ENCODE data around the gene MEGF10.

Gene MEGF10

DNA sequence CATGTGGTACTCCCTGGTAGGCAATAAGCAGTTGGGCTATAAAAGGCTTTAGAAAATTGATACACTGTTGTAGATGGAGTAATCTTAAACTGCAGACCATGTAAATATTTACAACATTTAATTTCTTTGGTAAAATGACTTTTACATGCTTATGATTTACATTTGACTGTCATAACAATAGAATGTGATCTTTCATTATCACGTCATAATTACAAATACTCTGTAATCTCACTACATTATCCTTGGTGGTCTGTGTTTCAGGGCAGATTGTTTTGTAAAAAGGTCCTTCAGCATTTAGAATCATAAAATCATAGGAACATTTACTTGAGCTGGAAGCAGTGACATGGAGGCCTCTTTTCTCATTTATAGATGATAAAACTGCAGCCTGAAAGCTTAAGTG lies 153.6 kb downstream of the MEGF10 start:
- H3K36me3 Mint-ChIP-seq (ENCODE audit: low read depth), result no peaks in the 10 kb centered on the region
- no peak overlapping the region for H3K4me3 Mint-ChIP-seq
- TF ChIP-seq, protein P1, sequence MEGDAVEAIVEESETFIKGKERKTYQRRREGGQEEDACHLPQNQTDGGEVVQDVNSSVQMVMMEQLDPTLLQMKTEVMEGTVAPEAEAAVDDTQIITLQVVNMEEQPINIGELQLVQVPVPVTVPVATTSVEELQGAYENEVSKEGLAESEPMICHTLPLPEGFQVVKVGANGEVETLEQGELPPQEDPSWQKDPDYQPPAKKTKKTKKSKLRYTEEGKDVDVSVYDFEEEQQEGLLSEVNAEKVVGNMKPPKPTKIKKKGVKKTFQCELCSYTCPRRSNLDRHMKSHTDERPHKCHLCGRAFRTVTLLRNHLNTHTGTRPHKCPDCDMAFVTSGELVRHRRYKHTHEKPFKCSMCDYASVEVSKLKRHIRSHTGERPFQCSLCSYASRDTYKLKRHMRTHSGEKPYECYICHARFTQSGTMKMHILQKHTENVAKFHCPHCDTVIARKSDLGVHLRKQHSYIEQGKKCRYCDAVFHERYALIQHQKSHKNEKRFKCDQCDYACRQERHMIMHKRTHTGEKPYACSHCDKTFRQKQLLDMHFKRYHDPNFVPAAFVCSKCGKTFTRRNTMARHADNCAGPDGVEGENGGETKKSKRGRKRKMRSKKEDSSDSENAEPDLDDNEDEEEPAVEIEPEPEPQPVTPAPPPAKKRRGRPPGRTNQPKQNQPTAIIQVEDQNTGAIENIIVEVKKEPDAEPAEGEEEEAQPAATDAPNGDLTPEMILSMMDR (IDR thresholded peaks at IDR 0.05; ENCODE audit: unreplicated experiment in 3 of 3), result no peak
- H3K27me3 Mint-ChIP-seq (ENCODE audit: low read depth), result no peaks in the 10 kb centered on the region
- H3K4me1 Mint-ChIP-seq, result peaks cover 33% of the 10 kb centered on the region
- no peak overlapping the region for H3K27ac Mint-ChIP-seq
- no peaks in the 10 kb centered on the region for H3K9me3 Mint-ChIP-seq

DNA sequence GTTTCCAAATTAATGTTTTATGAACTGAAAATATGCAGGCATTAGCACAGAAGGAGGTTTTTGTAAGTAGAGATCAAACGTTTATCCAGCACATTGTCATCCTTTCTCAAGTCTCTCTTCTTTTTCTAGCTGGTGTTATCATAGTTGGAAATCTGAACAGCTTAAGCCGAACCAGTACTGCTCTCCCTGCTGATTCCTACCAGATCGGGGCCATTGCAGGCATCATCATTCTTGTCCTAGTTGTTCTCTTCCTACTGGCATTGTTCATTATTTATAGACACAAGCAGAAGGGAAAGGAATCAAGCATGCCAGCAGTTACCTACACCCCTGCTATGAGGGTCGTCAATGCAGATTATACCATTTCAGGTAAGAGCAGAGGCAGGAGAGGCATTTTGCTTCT lies 154.7 kb downstream of the MEGF10 start:
- H3K4me1 Mint-ChIP-seq, result peaks cover 24% of the 10 kb centered on the region
- no peak overlapping the region for H3K27ac Mint-ChIP-seq

DNA sequence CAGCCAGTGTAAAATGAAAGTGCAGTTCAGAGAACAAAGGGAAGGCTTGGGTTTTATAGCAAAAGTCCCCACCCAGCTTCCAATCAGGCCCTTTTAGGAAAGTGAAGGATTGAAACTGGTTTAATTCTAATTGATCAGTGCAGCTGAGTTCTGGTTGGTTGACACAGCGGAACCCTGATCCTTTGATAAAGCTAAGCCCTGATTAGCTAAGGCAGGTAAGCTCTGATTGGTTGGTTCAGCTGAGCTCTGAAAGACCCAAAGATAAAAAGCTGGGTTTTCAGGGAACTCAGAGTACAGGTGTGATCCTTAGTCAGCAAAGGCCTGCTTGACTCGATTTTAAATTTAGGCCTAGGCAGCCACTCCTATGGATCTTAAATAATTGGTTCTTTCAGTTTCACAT lies 156.0 kb downstream of the MEGF10 start:
- Mint-ChIP-seq H3K4me1 (peaks cover 14% of the 10 kb centered on the region), H3K27ac (no peak overlapping the region), H3K27me3 (ENCODE audit: low read depth) (no peaks in the 10 kb centered on the region), H3K9me3 (no peaks in the 10 kb centered on the region), H3K36me3 (ENCODE audit: low read depth) (no peaks in the 10 kb centered on the region), H3K4me3 (no peak overlapping the region)
- TF ChIP-seq, protein P1 (IDR thresholded peaks at IDR 0.05; ENCODE audit: unreplicated experiment in 3 of 3), result no peak

More for the DNA sequence above, 154.7 kb downstream of the MEGF10 start:
- H3K27me3 Mint-ChIP-seq (ENCODE audit: low read depth), result no peaks in the 10 kb centered on the region
- TF ChIP-seq, protein P1 (IDR thresholded peaks at IDR 0.05; ENCODE audit: unreplicated experiment in 3 of 3), result no peak
- no peaks in the 10 kb centered on the region for H3K36me3 Mint-ChIP-seq (ENCODE audit: low read depth)
- no peak overlapping the region for H3K4me3 Mint-ChIP-seq
- no peaks in the 10 kb centered on the region for H3K9me3 Mint-ChIP-seq

DNA sequence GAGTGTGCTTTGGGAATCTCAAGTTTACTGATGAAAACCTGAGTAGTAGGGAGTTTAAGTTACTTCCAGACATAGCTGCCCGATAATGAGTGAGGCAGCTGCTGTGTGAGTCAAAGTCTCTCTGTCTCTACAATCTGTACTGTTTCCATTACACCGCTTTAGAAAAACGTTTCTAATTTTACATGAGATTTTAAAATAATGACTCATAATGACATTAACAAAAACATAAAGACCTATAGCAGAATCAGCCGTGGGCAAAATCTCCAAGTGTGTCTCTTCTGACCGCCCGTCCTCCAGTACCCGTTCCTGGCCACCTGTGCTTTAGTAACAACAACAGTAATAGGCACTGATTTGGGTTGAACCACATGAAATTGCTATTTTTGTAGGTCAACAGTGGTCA lies 157.2 kb downstream of the MEGF10 start:
- TF ChIP-seq, protein P1 (IDR thresholded peaks at IDR 0.05; ENCODE audit: unreplicated experiment in 3 of 3), result no peak
- H3K27ac Mint-ChIP-seq, result no peak overlapping the region
- H3K9me3 Mint-ChIP-seq, result no peaks in the 10 kb centered on the region
- H3K4me1 Mint-ChIP-seq, result peaks cover 7% of the 10 kb centered on the region
- H3K4me3 Mint-ChIP-seq, result no peak overlapping the region
- no peaks in the 10 kb centered on the region for H3K36me3 Mint-ChIP-seq (ENCODE audit: low read depth)
- no peaks in the 10 kb centered on the region for H3K27me3 Mint-ChIP-seq (ENCODE audit: low read depth)

DNA sequence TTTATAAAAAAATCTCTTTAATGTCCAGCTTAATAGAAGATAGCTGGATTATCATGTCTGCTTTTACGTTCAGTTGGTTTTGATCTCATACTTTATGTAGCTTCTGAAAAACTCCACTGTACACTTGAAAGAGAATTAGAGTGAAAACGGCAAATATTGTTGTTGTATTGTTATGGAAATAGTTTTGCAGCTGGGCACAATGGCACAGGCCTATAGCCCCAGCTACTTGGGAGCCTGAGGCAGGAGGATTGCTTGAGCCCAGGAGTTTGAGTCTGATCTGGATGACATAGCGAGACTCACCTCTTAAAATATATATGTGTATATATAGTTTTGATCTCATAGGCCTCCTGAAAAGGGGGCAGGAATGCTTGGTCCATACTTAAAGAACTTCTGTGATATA lies 159.4 kb downstream of the MEGF10 start:
- peaks cover 6% of the 10 kb centered on the region for H3K4me1 Mint-ChIP-seq
- no peak overlapping the region for H3K27ac Mint-ChIP-seq
- no peak overlapping the region for H3K4me3 Mint-ChIP-seq
- no peaks in the 10 kb centered on the region for H3K27me3 Mint-ChIP-seq (ENCODE audit: low read depth)
- H3K9me3 Mint-ChIP-seq, result no peaks in the 10 kb centered on the region
- H3K36me3 Mint-ChIP-seq (ENCODE audit: low read depth), result no peaks in the 10 kb centered on the region
- TF ChIP-seq, protein P1 (IDR thresholded peaks at IDR 0.05; ENCODE audit: unreplicated experiment in 3 of 3), result no peak

DNA sequence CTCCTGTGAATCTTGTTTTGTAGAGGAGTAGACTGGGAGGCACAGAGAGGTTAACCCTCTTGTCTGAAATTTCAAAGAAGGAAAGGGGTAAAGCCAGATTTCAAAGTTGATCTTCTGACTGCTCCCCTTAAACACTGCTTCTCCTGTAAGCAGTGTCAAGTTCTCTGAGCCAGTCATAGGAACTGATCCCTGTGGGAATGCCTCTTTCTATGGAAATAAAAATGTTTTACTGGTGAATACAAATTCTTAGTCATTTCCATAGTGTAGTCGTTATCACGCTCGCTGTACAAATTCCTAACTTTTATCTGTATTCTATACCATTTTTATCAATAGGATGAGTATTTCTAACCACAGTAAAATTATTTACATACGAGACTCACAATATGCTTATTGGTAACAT lies 160.5 kb downstream of the MEGF10 start:
- Mint-ChIP-seq H3K9me3 (no peaks in the 10 kb centered on the region), H3K36me3 (ENCODE audit: low read depth) (no peaks in the 10 kb centered on the region), H3K27me3 (ENCODE audit: low read depth) (no peaks in the 10 kb centered on the region), H3K27ac (no peak overlapping the region), H3K4me1 (no peaks in the 10 kb centered on the region), H3K4me3 (no peak overlapping the region)
- TF ChIP-seq, protein P1 (IDR thresholded peaks at IDR 0.05; ENCODE audit: unreplicated experiment in 3 of 3), result no peak

Measured in nephron (organoid).